ENCODE results near the gene AGPAT3.

The AGPAT3 gene

GRCh38 chr21:43981151-43981870, 116.3 kb downstream of the AGPAT3 start:
- no peak for DNase-seq (ENCODE audit: low read depth in 2 of 2)
- no peak overlapping the region for H3K4me3 ChIP-seq (replicated peaks in 1 of 2; ENCODE audit: low read depth in 2 of 2, low read length in 2 of 2)
- TF ChIP-seq CTCF (IDR thresholded peaks at IDR 0.05; ENCODE audit: low read depth, low read length), result no peak

GRCh38 chr21:43981871-43982210, 116.8 kb downstream of the AGPAT3 start:
- no peak overlapping the region for H3K4me3 ChIP-seq (replicated peaks in 1 of 2; ENCODE audit: low read depth in 2 of 2, low read length in 2 of 2)
- no peak for TF ChIP-seq CTCF (IDR thresholded peaks at IDR 0.05; ENCODE audit: low read depth, low read length)
- DNase-seq (ENCODE audit: low read depth in 2 of 2), result no peak

- no peak for DNase-seq (ENCODE audit: low read depth in 2 of 2)
- no peak overlapping the region for H3K4me3 ChIP-seq (replicated peaks in 1 of 2; ENCODE audit: low read depth in 2 of 2, low read length in 2 of 2)
These were observed 117.6 kb downstream of the AGPAT3 start for GRCh38 chr21:43982489-43983078.

GRCh38 chr21:43983390-43983789, 118.4 kb downstream of the AGPAT3 start:
- H3K4me3 ChIP-seq (replicated peaks in 1 of 2; ENCODE audit: low read depth in 2 of 2, low read length in 2 of 2), result no peak overlapping the region
- DNase-seq (ENCODE audit: low read depth in 2 of 2), result no peak
- no peak for TF ChIP-seq CTCF (IDR thresholded peaks at IDR 0.05; ENCODE audit: low read depth, low read length)

More at GRCh38 chr21:43982489-43983078, 117.6 kb downstream of the AGPAT3 start:
- TF ChIP-seq CTCF (IDR thresholded peaks at IDR 0.05; ENCODE audit: low read depth, low read length), result no peak

GRCh38 chr21:43983860-43984420, 118.9 kb downstream of the AGPAT3 start:
- H3K4me3 ChIP-seq (replicated peaks in 1 of 2; ENCODE audit: low read depth in 2 of 2, low read length in 2 of 2), result no peak overlapping the region
- no peak for DNase-seq (ENCODE audit: low read depth in 2 of 2)
- TF ChIP-seq CTCF (IDR thresholded peaks at IDR 0.05; ENCODE audit: low read depth, low read length), result no peak

- no peak for DNase-seq (ENCODE audit: low read depth in 2 of 2)
- no peak overlapping the region for H3K4me3 ChIP-seq (replicated peaks in 1 of 2; ENCODE audit: low read depth in 2 of 2, low read length in 2 of 2)
- no peak for TF ChIP-seq CTCF (IDR thresholded peaks at IDR 0.05; ENCODE audit: low read depth, low read length)
These were observed 120.1 kb downstream of the AGPAT3 start for GRCh38 chr21:43984905-43985689.
